ENCODE measurements around the gene UGDH.
"Not testable (repeated sequence)": the region's sequence is repeated elsewhere in the genome, so short reads cannot be mapped to it uniquely, and the experiment has no call there.

Gene UGDH

DNA sequence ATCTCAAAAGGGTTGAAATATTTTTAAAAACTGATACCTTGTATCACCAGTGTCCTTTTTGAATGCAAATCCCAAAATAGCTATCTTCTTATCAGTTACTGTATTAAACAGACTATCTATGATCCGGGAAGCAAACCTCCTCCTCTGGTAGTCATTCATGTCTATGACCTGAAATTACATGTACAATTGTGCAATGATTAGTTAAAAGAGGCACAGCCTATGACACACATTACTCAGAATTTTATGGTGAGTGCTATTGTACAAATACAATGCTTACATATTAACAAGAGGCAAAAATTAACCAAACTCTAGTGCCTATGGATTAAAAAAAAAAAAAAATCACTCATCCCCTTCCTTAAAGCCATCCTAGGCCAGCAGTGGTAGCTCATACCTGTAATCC, 21.7 kb downstream of the UGDH start:
- Histone ChIP-seq H3K4me3 (ENCODE audit: severe bottlenecking) (no peak overlapping the region), H3K27me3 (ENCODE audit: insufficient read depth, poor library complexity, severe bottlenecking) (no peaks in the 10 kb centered on the region), H3K27ac (ENCODE audit: poor library complexity, severe bottlenecking) (no peak overlapping the region), H3K36me3 (ENCODE audit: low read depth) (peaks cover 92% of the 10 kb centered on the region), H3K9me3 (ENCODE audit: severe bottlenecking) (no peaks in the 10 kb centered on the region), H3K4me1 (ENCODE audit: insufficient read depth, poor library complexity, severe bottlenecking) (no peaks in the 10 kb centered on the region)
- ATAC-seq (ENCODE audit: low read depth) (no peak), DNase-seq (ENCODE audit: low spot score) (no peak)
- TF ChIP-seq, protein P1, sequence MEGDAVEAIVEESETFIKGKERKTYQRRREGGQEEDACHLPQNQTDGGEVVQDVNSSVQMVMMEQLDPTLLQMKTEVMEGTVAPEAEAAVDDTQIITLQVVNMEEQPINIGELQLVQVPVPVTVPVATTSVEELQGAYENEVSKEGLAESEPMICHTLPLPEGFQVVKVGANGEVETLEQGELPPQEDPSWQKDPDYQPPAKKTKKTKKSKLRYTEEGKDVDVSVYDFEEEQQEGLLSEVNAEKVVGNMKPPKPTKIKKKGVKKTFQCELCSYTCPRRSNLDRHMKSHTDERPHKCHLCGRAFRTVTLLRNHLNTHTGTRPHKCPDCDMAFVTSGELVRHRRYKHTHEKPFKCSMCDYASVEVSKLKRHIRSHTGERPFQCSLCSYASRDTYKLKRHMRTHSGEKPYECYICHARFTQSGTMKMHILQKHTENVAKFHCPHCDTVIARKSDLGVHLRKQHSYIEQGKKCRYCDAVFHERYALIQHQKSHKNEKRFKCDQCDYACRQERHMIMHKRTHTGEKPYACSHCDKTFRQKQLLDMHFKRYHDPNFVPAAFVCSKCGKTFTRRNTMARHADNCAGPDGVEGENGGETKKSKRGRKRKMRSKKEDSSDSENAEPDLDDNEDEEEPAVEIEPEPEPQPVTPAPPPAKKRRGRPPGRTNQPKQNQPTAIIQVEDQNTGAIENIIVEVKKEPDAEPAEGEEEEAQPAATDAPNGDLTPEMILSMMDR (IDR thresholded peaks at IDR 0.05; ENCODE audit: poor library complexity, severe bottlenecking), result no peak

DNA sequence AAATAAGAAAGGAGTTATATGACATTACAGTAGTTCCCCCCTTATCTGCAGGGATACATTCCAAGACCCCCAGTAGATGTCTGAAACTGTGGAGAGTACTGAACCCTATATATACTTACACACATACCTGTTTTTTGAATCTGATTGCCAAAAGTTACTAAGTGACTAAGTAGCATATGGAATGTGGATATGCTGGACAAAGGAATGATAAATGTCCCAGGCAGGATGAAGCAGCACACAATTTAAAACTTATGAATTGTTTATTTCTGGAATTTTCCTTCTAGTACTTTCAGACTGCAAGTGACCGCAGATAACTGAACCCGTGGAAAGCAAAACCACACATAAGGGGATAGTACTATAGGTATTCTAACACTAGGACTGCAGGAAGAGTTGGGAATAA, 22.7 kb downstream of the UGDH start:
- DNase-seq (ENCODE audit: low spot score), result no peak
- ATAC-seq (ENCODE audit: low read depth), result no peak
- Histone ChIP-seq H3K4me1 (ENCODE audit: insufficient read depth, poor library complexity, severe bottlenecking) (no peaks in the 10 kb centered on the region), H3K27ac (ENCODE audit: poor library complexity, severe bottlenecking) (no peak overlapping the region), H3K36me3 (ENCODE audit: low read depth) (peaks cover 91% of the 10 kb centered on the region), H3K9me3 (ENCODE audit: severe bottlenecking) (no peaks in the 10 kb centered on the region), H3K4me3 (ENCODE audit: severe bottlenecking) (no peak overlapping the region), H3K27me3 (ENCODE audit: insufficient read depth, poor library complexity, severe bottlenecking) (no peaks in the 10 kb centered on the region)
- TF ChIP-seq, protein P1 (IDR thresholded peaks at IDR 0.05; ENCODE audit: poor library complexity, severe bottlenecking), result no peak

DNA sequence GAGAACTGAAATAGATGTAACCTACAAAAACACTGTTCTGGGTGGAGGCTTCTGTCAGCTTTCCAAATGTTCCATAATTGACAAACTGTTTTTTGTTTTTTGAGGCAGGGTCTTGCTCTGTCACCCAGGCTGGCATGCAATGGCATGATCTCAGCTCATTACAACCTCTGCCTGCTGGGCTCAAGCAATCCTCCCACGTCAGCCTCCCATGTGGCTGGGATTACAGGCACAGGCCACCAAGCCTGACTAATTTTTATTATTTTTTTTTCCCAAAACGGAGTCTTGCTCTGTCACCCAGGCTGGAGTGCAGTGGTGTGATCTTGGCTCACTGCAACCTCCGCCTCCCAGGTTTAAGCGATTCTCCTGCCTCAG, 24.6 kb downstream of the UGDH start:
- ATAC-seq (ENCODE audit: low read depth); H3K27me3 ChIP-seq (ENCODE audit: insufficient read depth, poor library complexity, severe bottlenecking); H3K4me3 ChIP-seq (ENCODE audit: severe bottlenecking); H3K9me3 ChIP-seq (ENCODE audit: severe bottlenecking); H3K27ac ChIP-seq (ENCODE audit: poor library complexity, severe bottlenecking); H3K4me1 ChIP-seq (ENCODE audit: insufficient read depth, poor library complexity, severe bottlenecking); DNase-seq (ENCODE audit: low spot score): not testable (repeated sequence)
- H3K36me3 ChIP-seq (ENCODE audit: low read depth), result peaks cover 89% of the 10 kb centered on the region

DNA sequence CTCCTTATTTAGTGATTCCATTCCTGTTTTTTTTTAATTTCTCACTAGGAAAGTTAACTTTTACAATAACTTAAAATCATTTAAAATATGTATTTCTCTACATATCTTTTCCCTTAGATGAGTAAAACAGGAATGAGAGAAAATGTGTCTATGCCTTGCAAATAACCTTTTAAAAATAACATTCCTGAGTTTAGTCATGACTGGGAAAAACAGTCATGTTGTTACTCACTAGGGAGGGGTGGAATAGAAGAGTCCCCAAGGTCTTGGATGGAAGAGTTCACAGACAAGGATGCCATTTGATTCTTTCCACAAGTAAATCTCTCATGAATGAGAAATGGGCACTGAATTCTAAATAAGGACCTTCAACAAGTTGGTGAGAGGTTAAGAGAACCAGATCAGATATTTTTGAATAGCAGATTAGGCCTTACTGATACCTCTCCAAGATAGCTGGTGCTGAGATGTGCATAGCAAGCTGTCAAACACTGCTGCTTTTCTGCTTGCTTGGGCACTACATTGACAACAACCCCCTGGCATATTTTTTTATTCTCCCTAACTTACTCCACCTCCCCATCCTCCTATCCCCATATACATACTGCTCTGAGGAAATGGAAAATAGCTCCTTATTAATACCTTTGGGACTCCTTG, 25.1 kb downstream of the UGDH start:
- Histone ChIP-seq H3K4me1 (ENCODE audit: insufficient read depth, poor library complexity, severe bottlenecking) (no peaks in the 10 kb centered on the region), H3K4me3 (ENCODE audit: severe bottlenecking) (no peak overlapping the region), H3K9me3 (ENCODE audit: severe bottlenecking) (no peaks in the 10 kb centered on the region), H3K27ac (ENCODE audit: poor library complexity, severe bottlenecking) (no peak overlapping the region), H3K27me3 (ENCODE audit: insufficient read depth, poor library complexity, severe bottlenecking) (no peaks in the 10 kb centered on the region), H3K36me3 (ENCODE audit: low read depth) (peaks cover 84% of the 10 kb centered on the region)
- DNase-seq (ENCODE audit: low spot score) (no peak), ATAC-seq (ENCODE audit: low read depth) (0 out of 3 replicates have a peak, but pooled peaks have one; percentile 40)
- TF ChIP-seq, protein P1 (IDR thresholded peaks at IDR 0.05; ENCODE audit: poor library complexity, severe bottlenecking), result no peak

DNA sequence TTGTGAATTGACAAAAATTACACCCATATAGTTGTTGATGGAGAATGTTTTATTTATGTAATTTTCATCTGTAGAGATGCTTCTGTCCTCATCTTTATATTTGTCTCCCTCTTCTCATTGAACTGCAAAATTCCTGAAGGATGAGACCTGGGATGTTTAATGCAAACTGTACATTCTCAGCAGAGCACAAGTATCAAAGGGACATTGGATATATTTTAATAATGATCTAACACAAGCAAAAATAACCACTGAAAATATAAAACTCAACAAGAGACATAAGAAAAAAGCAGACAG, 28.6 kb downstream of the UGDH start:
- no peaks in the 10 kb centered on the region for H3K9me3 ChIP-seq (ENCODE audit: severe bottlenecking)
- no peak overlapping the region for H3K4me3 ChIP-seq (ENCODE audit: severe bottlenecking)
- TF ChIP-seq, protein P1 (IDR thresholded peaks at IDR 0.05; ENCODE audit: poor library complexity, severe bottlenecking), result no peak
- ATAC-seq (ENCODE audit: low read depth), result no peak
- no peak overlapping the region for H3K27ac ChIP-seq (ENCODE audit: poor library complexity, severe bottlenecking)
- no peak for DNase-seq (ENCODE audit: low spot score)
- H3K27me3 ChIP-seq (ENCODE audit: insufficient read depth, poor library complexity, severe bottlenecking), result no peaks in the 10 kb centered on the region
- peaks cover 49% of the 10 kb centered on the region for H3K36me3 ChIP-seq (ENCODE audit: low read depth)
- peaks cover 10% of the 10 kb centered on the region for H3K4me1 ChIP-seq (ENCODE audit: insufficient read depth, poor library complexity, severe bottlenecking)
